H1 (cell line): Measurements from ENCODE around the gene BAHD1. TPM values are rescaled to one million over a fixed set of nuclear protein-coding genes. Genes with fewer than 3 reads are reported as not detected.

Experiments used
- CTCF ChIA-PET: fragments of 300-600 bp; sonication (Branson Sonifier 250); formaldehyde crosslinking; loops from one replicate; lab custom pipeline; 2021; ENCODE audit not compliant: partially characterized antibody; lab: Charles Lee
- POLR2A ChIA-PET: fragments of 300-600 bp; sonication (Branson Sonifier 250); formaldehyde crosslinking; loops from one replicate; lab custom pipeline; 2021; ENCODE audit warnings: inconsistent platforms; ENCODE audit not compliant: partially characterized antibody; lab: Charles Lee
- DNase-seq, 2 experiments: peaks; one replicate each; pipeline versions ENCODE4 v3.0.0 to v3.0.0-alpha.2; 2010 to 2022; ENCODE audit warnings: low spot score in 2 of 2, low read depth in 1 of 2, mixed read lengths in 1 of 2
- FAIRE-seq: peaks from 2 replicates; lab custom pipeline; 2011; peaks lifted over from hg19 to GRCh38; lab: Jason Lieb, UNC
- H2AFZ ChIP-seq: 2 replicates; pipeline ENCODE4 v1.8.1; 2012; ENCODE audit warnings: low read length, inconsistent platforms
- H2AK5ac ChIP-seq: 2 replicates; pipeline ENCODE4 v1.6.1; 2013; ENCODE audit warnings: low read depth, low read length
- H2BK120ac ChIP-seq: replicated peaks from 2 replicates; pipeline ENCODE3; 2013; ENCODE audit warnings: low read depth, low read length, inconsistent platforms
- H2BK12ac ChIP-seq: 2 replicates; pipeline ENCODE4 v1.6.1; 2013; ENCODE audit warnings: low read depth, low read length
- H2BK15ac ChIP-seq: 2 replicates; pipeline ENCODE4 v1.6.1; 2013; ENCODE audit warnings: low read length
- H2BK20ac ChIP-seq: 2 replicates; pipeline ENCODE4 v1.6.1; 2013; ENCODE audit warnings: low read length
- H2BK5ac ChIP-seq: 2 replicates; pipeline ENCODE4 v1.6.1; 2013; ENCODE audit warnings: low read depth, low read length
- H3K14ac ChIP-seq: 2 replicates; pipeline ENCODE4 v1.6.1; 2013; ENCODE audit warnings: inconsistent platforms; ENCODE audit not compliant: insufficient read length
- H3K18ac ChIP-seq: 2 replicates; pipeline ENCODE4 v1.6.1; 2013; ENCODE audit warnings: low read length; ENCODE audit errors: extremely low read depth
- H3K23ac ChIP-seq: 2 replicates; pipeline ENCODE4 v1.6.1; 2013; ENCODE audit warnings: inconsistent platforms; ENCODE audit not compliant: insufficient read length
- H3K23me2 ChIP-seq: 2 replicates; pipeline ENCODE4 v1.6.1; 2013; ENCODE audit warnings: low read depth, low read length
- H3K27ac ChIP-seq: 2 replicates; pipeline ENCODE4 v1.6.1; 2011; ENCODE audit warnings: low read depth, low read length, inconsistent platforms
- H3K27me3 ChIP-seq, 4 experiments: replicated peaks in 1 of 4; 1 replicate in 1 of 4; 2 replicates in 3 of 4; pipeline versions ENCODE4 v1.6.1 to v1.8.1; 2011 to 2013; ENCODE audit warnings: low read length in 3 of 4, mild to moderate bottlenecking in 3 of 4, inconsistent platforms in 2 of 4, mixed read lengths in 2 of 4, moderate library complexity in 1 of 4; ENCODE audit not compliant: control insufficient read depth in 3 of 4, insufficient read depth in 3 of 4; ENCODE audit errors: extremely low read depth in 1 of 4
- H3K36me3 ChIP-seq, 4 experiments: 2 replicates each; pipeline versions ENCODE4 v1.6.1 to v1.8.1; 2011 to 2013; ENCODE audit warnings: mild to moderate bottlenecking in 4 of 4, low read length in 3 of 4, moderate library complexity in 2 of 4, control low read depth in 1 of 4, inconsistent platforms in 1 of 4; ENCODE audit not compliant: insufficient read depth in 4 of 4, control insufficient read depth in 2 of 4
- H3K4ac ChIP-seq: replicated peaks from 2 replicates; pipeline ENCODE3; 2013; ENCODE audit warnings: low read length, low read depth, mixed read lengths, inconsistent platforms; ENCODE audit not compliant: insufficient read length
- H3K4me1 ChIP-seq, 4 experiments: replicated peaks in 1 of 4; 1 replicate in 1 of 4; 2 replicates in 3 of 4; pipeline versions ENCODE4 v1.6.1 to v1.8.1; 2011 to 2013; ENCODE audit warnings: low read length in 3 of 4, inconsistent platforms in 2 of 4, mixed read lengths in 1 of 4; ENCODE audit not compliant: insufficient read depth in 4 of 4, control insufficient read depth in 3 of 4
- H3K4me2 ChIP-seq, 2 experiments: 2 replicates each; pipeline versions ENCODE4 v1.6.1 to v1.8.1; 2011 to 2013; ENCODE audit warnings: low read depth in 2 of 2, low read length in 2 of 2, control low read depth in 1 of 2, inconsistent platforms in 1 of 2, mild to moderate bottlenecking in 1 of 2; ENCODE audit not compliant: insufficient read depth in 1 of 2
- H3K4me3 ChIP-seq, 4 experiments: fragments of 200-600, 300-600 bp in 1 of 4; sonication (generic), shearing (Covaris generic), sonication (Bioruptor Twin) in 1 of 4; 2 replicates each; pipeline versions ENCODE4 v1.5.1 to v1.8.1; 2011 to 2016; ENCODE audit warnings: low read length in 4 of 4, low read depth in 3 of 4, control low read depth in 2 of 4, inconsistent platforms in 2 of 4, mild to moderate bottlenecking in 2 of 4, mixed read lengths in 1 of 4, moderate library complexity in 1 of 4; ENCODE audit not compliant: insufficient read depth in 2 of 4; ENCODE audit errors: extremely low read depth in 1 of 4
- H3K56ac ChIP-seq: replicated peaks from 2 replicates; pipeline ENCODE3; 2013; ENCODE audit warnings: low read depth, mild to moderate bottlenecking, mixed read lengths, low read length, inconsistent platforms; ENCODE audit not compliant: insufficient read length
- H3K79me1 ChIP-seq: 2 replicates; pipeline ENCODE4 v1.6.1; 2013; ENCODE audit warnings: low read depth, low read length, control low read depth
- H3K79me2 ChIP-seq, 2 experiments: 2 replicates each; pipeline versions ENCODE4 v1.6.1 to v1.8.1; 2012 to 2013; ENCODE audit warnings: low read length in 2 of 2, mild to moderate bottlenecking in 2 of 2, inconsistent platforms in 1 of 2; ENCODE audit not compliant: insufficient read depth in 2 of 2, control insufficient read depth in 1 of 2
- H3K9ac ChIP-seq, 4 experiments: replicated peaks in 1 of 4; 1 replicate in 1 of 4; 2 replicates in 3 of 4; pipeline versions ENCODE4 v1.6.1 to v1.8.1; 2011 to 2013; ENCODE audit warnings: low read depth in 3 of 4, low read length in 3 of 4, control low read depth in 2 of 4, mild to moderate bottlenecking in 2 of 4, moderate library complexity in 2 of 4, inconsistent platforms in 1 of 4; ENCODE audit errors: extremely low read depth in 1 of 4
- H3K9me3 ChIP-seq, 2 experiments: 2 replicates each; pipeline versions ENCODE4 v1.6.1 to v1.8.1; 2012 to 2013; ENCODE audit warnings: mild to moderate bottlenecking in 2 of 2, moderate library complexity in 2 of 2, control low read depth in 1 of 2, inconsistent platforms in 1 of 2, low read depth in 1 of 2, low read length in 1 of 2, mixed read lengths in 1 of 2; ENCODE audit not compliant: insufficient read depth in 2 of 2
- H4K20me1 ChIP-seq, 2 experiments: replicated peaks in 1 of 2; 2 replicates each; pipeline versions ENCODE3 to v1.8.1; 2011 to 2013; ENCODE audit warnings: inconsistent platforms in 2 of 2, low read length in 2 of 2, mild to moderate bottlenecking in 1 of 2; ENCODE audit not compliant: insufficient read depth in 2 of 2, control insufficient read depth in 1 of 2
- H4K5ac ChIP-seq: 2 replicates; pipeline ENCODE4 v1.6.1; 2013; ENCODE audit warnings: low read length, low read depth, mixed read lengths, inconsistent platforms; ENCODE audit not compliant: insufficient read length
- H4K8ac ChIP-seq: 2 replicates; pipeline ENCODE4 v1.8.0; 2013; ENCODE audit warnings: mild to moderate bottlenecking, moderate library complexity, low read length, inconsistent platforms; ENCODE audit not compliant: insufficient read depth; ENCODE audit errors: extremely low read depth
- H4K91ac ChIP-seq: replicated peaks from 2 replicates; pipeline ENCODE3; 2013; ENCODE audit warnings: low read length, mixed read lengths, inconsistent platforms; ENCODE audit not compliant: insufficient read length
- CTBP2 ChIP-seq: IDR thresholded peaks from 2 replicates; pipeline ENCODE4 v1.7.0; 2011; ENCODE audit warnings: borderline replicate concordance, mild to moderate bottlenecking, moderate library complexity, mixed read lengths, low read length; ENCODE audit not compliant: insufficient read depth, insufficient read length
- EGR1 ChIP-seq: IDR thresholded peaks from 2 replicates; pipeline ENCODE4 v1.6.1; 2011; ENCODE audit warnings: low read depth, low read length, borderline replicate concordance
- HDAC2 ChIP-seq, 2 experiments: fragments of 300-600 bp in 1 of 2; sonication (generic) in 1 of 2; IDR thresholded peaks; 2 replicates each; pipeline ENCODE4 v1.6.1; 2011 to 2012; ENCODE audit warnings: low read depth in 2 of 2, low read length in 2 of 2, mild to moderate bottlenecking in 2 of 2, moderate library complexity in 2 of 2, borderline replicate concordance in 1 of 2, inconsistent platforms in 1 of 2
- POLR2AphosphoS5 ChIP-seq: IDR thresholded peaks from 2 replicates; pipeline ENCODE4 v1.6.1; 2011; ENCODE audit warnings: low read depth, low read length
- SIN3A ChIP-seq, 2 experiments: IDR thresholded peaks in 1 of 2; conservative IDR thresholded peaks in 1 of 2; 2 replicates each; pipeline ENCODE4 v1.6.1; 2011 to 2012; ENCODE audit warnings: low read length in 2 of 2, improper control_type of control experiment in 1 of 2, low read depth in 1 of 2, mild to moderate bottlenecking in 1 of 2
- TAF1 ChIP-seq: IDR thresholded peaks from 2 replicates; pipeline ENCODE4 v1.6.1; 2011; ENCODE audit warnings: mild to moderate bottlenecking, low read depth, low read length
- TEAD4 ChIP-seq: IDR thresholded peaks from 2 replicates; pipeline ENCODE4 v1.6.1; 2012; ENCODE audit warnings: low read depth, low read length, inconsistent platforms, mixed read lengths
- WGBS, 2 experiments: shearing (Covaris generic) in 1 of 2; methylation state at CpG; one replicate each; pipeline versions ENCODE4 v1.1.6 to v1.1.7; 2013 to 2015; ENCODE audit warnings: low lambda C conversion rate in 2 of 2, mixed read lengths in 2 of 2, inconsistent platforms in 1 of 2, low coverage in 1 of 2, missing lambda C conversion rate in 1 of 2; ENCODE audit not compliant: insufficient replicate concordance in 2 of 2, insufficient coverage in 1 of 2, insufficient read length in 1 of 2; ENCODE audit errors: extremely low coverage in 1 of 2, missing lambda C conversion rate in 1 of 2; 5-methylcytosine and 5-hydroxymethylcytosine counted together
- polyA plus RNA-seq, 7 experiments: library from polyadenylated mRNA; depleted of rRNA in 3 of 7; stranded (reverse) in 5 of 7; unstranded in 2 of 7; fragments of >200 nt in 5 of 7; fragments of 200-250 nt in 2 of 7; gene quantifications; 1 replicate in 5 of 7; 2 replicates in 1 of 7; 4 replicates in 1 of 7; pipeline versions ENCODE4 v1.2.1 to v1.2.3, GENCODE V29; 2011 to 2013; ENCODE audit warnings: missing spikeins in 2 of 7, mixed read lengths in 2 of 7
- total RNA-seq: library from RNA; stranded (reverse); fragmentation: NEBNext Ultra II Directional; extraction: Animal tissue kit (Norgen Biotek cat#: 25700); gene quantifications from 2 replicates; pipeline ENCODE4 v1.2.1, GENCODE V29; 2021

The BAHD1 gene
- total and polyA plus RNA-seq, 2 of the 8 experiments (the other 6 are each of a cell fraction or from before 2014, with no cell fraction given), result 15.0 to 38.9 TPM

DNA sequence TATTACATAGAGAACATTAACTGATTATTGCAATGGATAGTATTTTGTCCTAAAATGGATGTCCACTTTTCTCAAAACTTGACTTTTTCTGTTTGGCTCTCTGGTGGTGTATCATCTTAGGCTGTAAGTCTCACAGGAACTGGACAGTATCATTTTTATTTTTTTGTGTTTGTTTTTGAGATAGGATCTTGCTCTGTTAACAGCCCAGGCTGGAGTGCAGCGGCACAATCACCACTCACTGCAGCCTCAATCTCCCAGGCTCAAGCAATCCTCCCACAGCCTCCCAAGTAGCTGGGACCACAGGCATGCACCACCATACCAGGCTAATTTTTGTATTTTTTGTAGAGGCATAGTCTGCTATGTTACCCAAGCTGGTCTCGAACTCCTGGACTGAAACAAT is 43.2 kb downstream of the BAHD1 start:
- no peak overlapping the region for H3K4me3 ChIP-seq
- H2AFZ ChIP-seq, result no peak overlapping the region
- peaks cover 0 to 2% of the 10 kb centered on the region in 2 experiments for H4K20me1 ChIP-seq
- H3K14ac ChIP-seq, result no peak overlapping the region
- no peaks in the 10 kb centered on the region for H3K27me3 ChIP-seq
- no peak overlapping the region for H2AK5ac ChIP-seq
- 95% methylated on average over 2 of the region's 2 CpGs; no CpG with 5 or more reads in 1 of the 2 experiments for WGBS, 2 experiments
- H2BK20ac ChIP-seq, result no peak overlapping the region
- H3K18ac ChIP-seq, result no peak overlapping the region
- H3K9me3 ChIP-seq, result no peaks in the 10 kb centered on the region
- no peak overlapping the region for H2BK12ac ChIP-seq
- no peaks in the 10 kb centered on the region for H3K79me2 ChIP-seq
- no peak overlapping the region for H3K9ac ChIP-seq
- DNase-seq, result no peak
- no peaks in the 10 kb centered on the region for H3K79me1 ChIP-seq
- H3K23me2 ChIP-seq, result no peaks in the 10 kb centered on the region
- H3K27ac ChIP-seq, result no peak overlapping the region
- no peak overlapping the region for H3K56ac ChIP-seq
- H2BK15ac ChIP-seq, result no peak overlapping the region
- H3K4ac ChIP-seq, result no peak overlapping the region
- no peak for FAIRE-seq
- H3K4me1 ChIP-seq, result no peaks in the 10 kb centered on the region; a peak in 1 of 7 replicates
- H4K91ac ChIP-seq, result no peak overlapping the region
- no peaks in the 10 kb centered on the region for H3K36me3 ChIP-seq
- TF ChIP-seq TAF1 (no peak), EGR1 (no peak), POLR2AphosphoS5 (no peak), TEAD4 (no peak), SIN3A (conservative IDR thresholded peaks at IDR 0.05 in 1 of 2, IDR thresholded peaks at IDR 0.05 in 1 of 2; ENCODE audit: low read depth in 1 of 2, low read length in 2 of 2) (no peak), CTBP2 (no peak), HDAC2 (IDR thresholded peaks at IDR 0.05; ENCODE audit: borderline replicate concordance in 1 of 2, low read depth in 2 of 2, low read length in 2 of 2) (no peak)
- no peak overlapping the region for H2BK120ac ChIP-seq
- no peak overlapping the region for H4K5ac ChIP-seq
- no peak overlapping the region for H4K8ac ChIP-seq
- no peak overlapping the region for H2BK5ac ChIP-seq
- H3K23ac ChIP-seq, result no peak overlapping the region
- POLR2A ChIA-PET, result no interaction called here
- no peak overlapping the region for H3K4me2 ChIP-seq
- CTCF ChIA-PET, result no interaction called here
